Lower leg skin (tissue), 3 donors: ENCODE measurements around the gene SLC35G2.

Experiments
- POLR2A ChIP-seq, 2 donors: fragments of 450-650 bp; IDR thresholded peaks; one replicate each; pipeline ENCODE4 v1.6.1; 2016 to 2017; ENCODE audit warnings: antibody characterized with exemption in 2 of 2, mild to moderate bottlenecking in 1 of 2, moderate library complexity in 1 of 2
- TF ChIP-seq, protein P1 (sequence below), 3 donors: fragments of 450-650 bp; IDR thresholded peaks; one replicate each; pipeline ENCODE4 v1.5.1; 2016; ENCODE audit warnings: antibody characterized with exemption in 3 of 3, mild to moderate bottlenecking in 3 of 3, moderate library complexity in 2 of 3

DNA sequence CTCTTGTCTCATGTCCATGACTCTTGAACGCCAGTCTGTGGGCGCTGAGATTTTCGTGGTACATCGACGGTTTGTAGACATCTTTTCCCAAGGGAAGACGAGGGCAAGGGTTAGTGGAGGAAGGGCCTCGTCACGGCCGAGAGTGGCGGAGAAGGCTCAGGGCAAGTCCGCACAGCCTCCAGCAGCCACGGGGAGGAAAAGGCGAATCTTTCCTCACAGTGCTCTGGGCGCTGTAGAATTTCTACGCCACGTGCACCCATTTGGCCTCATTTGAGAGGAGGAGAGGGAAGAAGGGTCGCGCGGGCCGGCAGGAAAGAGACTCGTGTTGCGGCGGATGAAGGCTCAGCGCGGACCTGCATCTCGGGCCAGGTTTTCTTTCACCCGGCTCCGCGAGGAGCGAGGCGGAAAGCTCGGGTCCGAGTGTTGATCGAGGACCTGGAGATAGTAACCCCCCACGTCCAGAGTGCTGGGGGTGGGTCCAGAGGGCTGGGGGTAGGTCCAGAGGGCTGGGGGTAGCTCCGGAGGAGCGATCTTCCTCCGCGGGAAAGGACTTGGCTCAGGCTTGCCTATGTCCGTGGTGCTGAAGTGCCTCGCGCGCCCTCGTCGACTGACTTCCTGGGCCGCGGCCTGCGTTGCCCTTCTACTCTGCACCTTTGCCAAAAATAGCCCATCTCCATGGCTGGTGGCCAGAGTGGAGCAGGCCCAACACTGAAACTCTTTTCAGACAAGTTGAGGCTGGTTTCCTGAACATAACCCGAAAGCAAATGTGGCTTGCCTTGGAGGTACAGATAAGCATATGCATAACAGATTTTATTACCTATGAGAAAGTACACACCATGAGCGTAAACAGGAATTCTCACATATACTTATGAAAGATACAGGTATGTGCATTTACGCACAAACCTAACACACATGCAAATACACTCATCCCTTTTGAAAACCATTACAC lies 1.1 kb downstream of the SLC35G2 start:
- TF ChIP-seq, protein P1, sequence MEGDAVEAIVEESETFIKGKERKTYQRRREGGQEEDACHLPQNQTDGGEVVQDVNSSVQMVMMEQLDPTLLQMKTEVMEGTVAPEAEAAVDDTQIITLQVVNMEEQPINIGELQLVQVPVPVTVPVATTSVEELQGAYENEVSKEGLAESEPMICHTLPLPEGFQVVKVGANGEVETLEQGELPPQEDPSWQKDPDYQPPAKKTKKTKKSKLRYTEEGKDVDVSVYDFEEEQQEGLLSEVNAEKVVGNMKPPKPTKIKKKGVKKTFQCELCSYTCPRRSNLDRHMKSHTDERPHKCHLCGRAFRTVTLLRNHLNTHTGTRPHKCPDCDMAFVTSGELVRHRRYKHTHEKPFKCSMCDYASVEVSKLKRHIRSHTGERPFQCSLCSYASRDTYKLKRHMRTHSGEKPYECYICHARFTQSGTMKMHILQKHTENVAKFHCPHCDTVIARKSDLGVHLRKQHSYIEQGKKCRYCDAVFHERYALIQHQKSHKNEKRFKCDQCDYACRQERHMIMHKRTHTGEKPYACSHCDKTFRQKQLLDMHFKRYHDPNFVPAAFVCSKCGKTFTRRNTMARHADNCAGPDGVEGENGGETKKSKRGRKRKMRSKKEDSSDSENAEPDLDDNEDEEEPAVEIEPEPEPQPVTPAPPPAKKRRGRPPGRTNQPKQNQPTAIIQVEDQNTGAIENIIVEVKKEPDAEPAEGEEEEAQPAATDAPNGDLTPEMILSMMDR (IDR thresholded peaks at IDR 0.05) = no peak
- TF ChIP-seq POLR2A (IDR thresholded peaks at IDR 0.05) = no peak
